ENCODE results near the gene SEMA6A.
"Not testable (repeated sequence)": the region's sequence is repeated elsewhere in the genome, so short reads cannot be mapped to it uniquely, and the experiment has no call there.

Gene SEMA6A

GRCh38 chr5:116546033-116546742 is 28.4 kb downstream of the SEMA6A start:
- DNase-seq (ENCODE audit: low spot score), result no peak

- not testable (repeated sequence) for DNase-seq (ENCODE audit: low spot score)
These were observed 29.2 kb downstream of the SEMA6A start for GRCh38 chr5:116545465-116545864.

- no peak for DNase-seq (ENCODE audit: low spot score)
These were observed 29.9 kb downstream of the SEMA6A start for GRCh38 chr5:116544531-116545241.

GRCh38 chr5:116543501-116543900 is 31.1 kb downstream of the SEMA6A start:
- DNase-seq (ENCODE audit: low spot score), result no peak

GRCh38 chr5:116542619-116543018 is 32.0 kb downstream of the SEMA6A start:
- DNase-seq (ENCODE audit: low spot score), result no peak

- DNase-seq (ENCODE audit: low spot score), result no peak
These were observed 35.4 kb downstream of the SEMA6A start for GRCh38 chr5:116539222-116539621.

GRCh38 chr5:116536316-116537083 is 38.1 kb downstream of the SEMA6A start:
- no peak for DNase-seq (ENCODE audit: low spot score)

GRCh38 chr5:116534964-116535651 is 39.5 kb downstream of the SEMA6A start:
- DNase-seq (ENCODE audit: low spot score), result no peak

GRCh38 chr5:116532762-116533525 is 41.7 kb downstream of the SEMA6A start:
- DNase-seq (ENCODE audit: low spot score), result no peak

- DNase-seq (ENCODE audit: low spot score), result no peak
These were observed 43.0 kb downstream of the SEMA6A start for GRCh38 chr5:116531635-116532034.

GRCh38 chr5:116531117-116531516 is 43.5 kb downstream of the SEMA6A start:
- DNase-seq (ENCODE audit: low spot score), result no peak

GRCh38 chr5:116530276-116530675 is 44.3 kb downstream of the SEMA6A start:
- no peak for DNase-seq (ENCODE audit: low spot score)

GRCh38 chr5:116529615-116530014 is 45.0 kb downstream of the SEMA6A start:
- DNase-seq (ENCODE audit: low spot score), result no peak

- no peak for DNase-seq (ENCODE audit: low spot score)
These were observed 45.9 kb downstream of the SEMA6A start for GRCh38 chr5:116528519-116529234.

GRCh38 chr5:116527582-116527981 is 47.0 kb downstream of the SEMA6A start:
- DNase-seq (ENCODE audit: low spot score), result no peak

GRCh38 chr5:116525674-116526073 is 48.9 kb downstream of the SEMA6A start:
- DNase-seq (ENCODE audit: low spot score), result no peak

GRCh38 chr5:116524966-116525365 is 49.7 kb downstream of the SEMA6A start:
- no peak for DNase-seq (ENCODE audit: low spot score)

- no peak for DNase-seq (ENCODE audit: low spot score)
These were observed 50.3 kb downstream of the SEMA6A start for GRCh38 chr5:116524051-116524904.

- DNase-seq (ENCODE audit: low spot score), result not testable (repeated sequence)
These were observed 51.4 kb downstream of the SEMA6A start for GRCh38 chr5:116523182-116523581.

Measured in hepatic stellate cell (primary cell).